Kidney (tissue), 14 donors: Measurements from ENCODE around the gene TTC31. TPM values are rescaled to one million over a fixed set of nuclear protein-coding genes. Genes with fewer than 3 reads are reported as not detected.
A peak's percentile ranks its signal among the peaks of the same experiment; 100 is the strongest.

Experiments
- DNase-seq, 5 donors: peaks; one replicate each; pipeline ENCODE4 v3.0.0-alpha.2; 2013 to 2020
- FAIRE-seq: peaks from 2 replicates; lab custom pipeline; 2012; peaks lifted over from hg19 to GRCh38; lab: Jason Lieb, UNC
- H3K27ac ChIP-seq, 2 donors: one replicate each; pipeline ENCODE4 v1.7.0; 2013; ENCODE audit warnings: low read depth in 2 of 2, low read length in 2 of 2, inconsistent platforms in 1 of 2
- H3K27me3 ChIP-seq: one replicate; pipeline ENCODE4 v1.7.1; 2013; ENCODE audit warnings: low read length, inconsistent platforms; ENCODE audit not compliant: control insufficient read depth, insufficient read depth
- H3K36me3 ChIP-seq, 3 donors: one replicate each; pipeline versions ENCODE4 v1.7.0 to v1.7.1; 2013; ENCODE audit warnings: low read length in 3 of 3, control low read depth in 1 of 3, inconsistent platforms in 1 of 3; ENCODE audit not compliant: insufficient read depth in 3 of 3, control insufficient read depth in 2 of 3
- H3K4me1 ChIP-seq, 3 donors: one replicate each; pipeline versions ENCODE4 v1.7.0 to v1.7.1; 2013; ENCODE audit warnings: low read length in 3 of 3, inconsistent platforms in 1 of 3, low read depth in 1 of 3; ENCODE audit not compliant: control insufficient read depth in 2 of 3, insufficient read depth in 2 of 3
- H3K4me3 ChIP-seq, 3 donors: one replicate each; pipeline versions ENCODE4 v1.7.0 to v1.8.1; 2013; ENCODE audit warnings: low read length in 3 of 3, control low read depth in 1 of 3, inconsistent platforms in 1 of 3
- H3K9ac ChIP-seq, 3 donors: one replicate each; pipeline versions ENCODE4 v1.7.0 to v1.7.1; 2013; ENCODE audit warnings: low read length in 3 of 3, control low read depth in 1 of 3, inconsistent platforms in 1 of 3
- H3K9me3 ChIP-seq, 3 donors: one replicate each; pipeline versions ENCODE4 v1.7.0 to v1.7.1; 2013; ENCODE audit warnings: low read length in 3 of 3, control low read depth in 1 of 3, inconsistent platforms in 1 of 3; ENCODE audit not compliant: control insufficient read depth in 2 of 3, insufficient read depth in 1 of 3
- intact Hi-C: fragments of 100-400 bp; cut with DNase I; formaldehyde crosslinking; loops from one replicate; pipeline ENCODE4 v1.11.1; 2022
- polyA plus RNA-seq: library from polyadenylated mRNA; stranded (reverse); fragments of 350-450 nt; fragmentation: Illumina TruSeq; extraction: RNeasy Lipid Tissue Mini Kit (QIAGEN cat#74804); gene quantifications from one replicate; pipeline ENCODE4 v1.2.3, GENCODE V29; 2014; ENCODE audit warnings: low read depth, low replicate concordance; ENCODE audit not compliant: insufficient read depth
- total RNA-seq: library from RNA; stranded (reverse); fragmentation: NEBNext Ultra II Directional; extraction: Animal tissue kit (Norgen Biotek cat#: 25700); gene quantifications from one replicate; pipeline ENCODE4 v1.2.1, GENCODE V29; 2021
- TF ChIP-seq, protein P1 (sequence below): IDR thresholded peaks from 3 replicates; pipeline ENCODE4 v1.5.1; 2012; ENCODE audit warnings: mild to moderate bottlenecking, moderate library complexity, borderline replicate concordance; ENCODE audit not compliant: insufficient read depth; ENCODE audit errors: extremely low read depth
- donor health status: control.
- donor health status: control.
- donor health status: control.
- donor health status: control.
- donor health status: control.
- donor health status: DM: yes; HTN: yes; CAD: no.
- donor health status: Normal renal cell carcinoma (clear cell type).

Gene TTC31
- total and polyA plus RNA-seq, 2 donors from 2014 or later: 11.5 to 29.1 TPM

DNA sequence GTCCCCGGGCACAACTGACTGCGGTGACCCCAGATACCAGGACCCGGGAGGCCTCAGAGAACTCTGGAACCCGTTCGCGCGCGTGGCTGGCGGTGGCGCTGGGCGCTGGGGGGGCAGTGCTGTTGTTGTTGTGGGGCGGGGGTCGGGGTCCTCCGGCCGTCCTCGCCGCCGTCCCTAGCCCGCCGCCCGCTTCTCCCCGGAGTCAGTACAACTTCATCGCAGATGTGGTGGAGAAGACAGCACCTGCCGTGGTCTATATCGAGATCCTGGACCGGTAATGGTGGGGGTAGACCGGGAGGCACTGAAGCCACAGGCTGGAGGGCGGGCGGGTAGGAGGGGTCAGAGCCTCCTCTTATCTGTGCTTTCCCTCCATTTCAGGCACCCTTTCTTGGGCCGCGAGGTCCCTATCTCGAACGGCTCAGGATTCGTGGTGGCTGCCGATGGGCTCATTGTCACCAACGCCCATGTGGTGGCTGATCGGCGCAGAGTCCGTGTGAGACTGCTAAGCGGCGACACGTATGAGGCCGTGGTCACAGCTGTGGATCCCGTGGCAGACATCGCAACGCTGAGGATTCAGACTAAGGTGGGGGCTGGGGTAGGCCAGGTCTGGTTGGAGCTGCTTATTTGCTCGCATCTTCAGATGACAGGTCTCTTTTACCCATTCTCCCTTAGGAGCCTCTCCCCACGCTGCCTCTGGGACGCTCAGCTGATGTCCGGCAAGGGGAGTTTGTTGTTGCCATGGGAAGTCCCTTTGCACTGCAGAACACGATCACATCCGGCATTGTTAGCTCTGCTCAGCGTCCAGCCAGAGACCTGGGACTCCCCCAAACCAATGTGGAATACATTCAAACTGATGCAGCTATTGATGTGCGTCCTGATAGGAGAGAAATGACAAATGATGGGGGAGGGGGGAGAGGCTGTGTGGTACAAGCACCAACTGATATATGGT, 47.6 kb downstream of the TTC31 start:
- H3K9ac ChIP-seq: peak overlapping the region; percentile 43 to 71 (median 45)
- H3K4me3 ChIP-seq: peak overlapping the region; percentile 58 to 91 (median 66)
- H3K9me3 ChIP-seq: no peaks in the 10 kb centered on the region
- H3K27ac ChIP-seq: peak overlapping the region; percentile 69 to 79
- intact Hi-C loops: no loop called here
- peak; percentile 31 to 88 (median 59) for DNase-seq
- peaks cover 0 to 32% (median 19%) of the 10 kb centered on the region in 3 donors for H3K36me3 ChIP-seq
- no peak for FAIRE-seq
- TF ChIP-seq, protein P1, sequence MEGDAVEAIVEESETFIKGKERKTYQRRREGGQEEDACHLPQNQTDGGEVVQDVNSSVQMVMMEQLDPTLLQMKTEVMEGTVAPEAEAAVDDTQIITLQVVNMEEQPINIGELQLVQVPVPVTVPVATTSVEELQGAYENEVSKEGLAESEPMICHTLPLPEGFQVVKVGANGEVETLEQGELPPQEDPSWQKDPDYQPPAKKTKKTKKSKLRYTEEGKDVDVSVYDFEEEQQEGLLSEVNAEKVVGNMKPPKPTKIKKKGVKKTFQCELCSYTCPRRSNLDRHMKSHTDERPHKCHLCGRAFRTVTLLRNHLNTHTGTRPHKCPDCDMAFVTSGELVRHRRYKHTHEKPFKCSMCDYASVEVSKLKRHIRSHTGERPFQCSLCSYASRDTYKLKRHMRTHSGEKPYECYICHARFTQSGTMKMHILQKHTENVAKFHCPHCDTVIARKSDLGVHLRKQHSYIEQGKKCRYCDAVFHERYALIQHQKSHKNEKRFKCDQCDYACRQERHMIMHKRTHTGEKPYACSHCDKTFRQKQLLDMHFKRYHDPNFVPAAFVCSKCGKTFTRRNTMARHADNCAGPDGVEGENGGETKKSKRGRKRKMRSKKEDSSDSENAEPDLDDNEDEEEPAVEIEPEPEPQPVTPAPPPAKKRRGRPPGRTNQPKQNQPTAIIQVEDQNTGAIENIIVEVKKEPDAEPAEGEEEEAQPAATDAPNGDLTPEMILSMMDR: no peak
- peaks cover 4 to 16% (median 7%) of the 10 kb centered on the region in 3 donors for H3K4me1 ChIP-seq
- no peaks in the 10 kb centered on the region for H3K27me3 ChIP-seq

DNA sequence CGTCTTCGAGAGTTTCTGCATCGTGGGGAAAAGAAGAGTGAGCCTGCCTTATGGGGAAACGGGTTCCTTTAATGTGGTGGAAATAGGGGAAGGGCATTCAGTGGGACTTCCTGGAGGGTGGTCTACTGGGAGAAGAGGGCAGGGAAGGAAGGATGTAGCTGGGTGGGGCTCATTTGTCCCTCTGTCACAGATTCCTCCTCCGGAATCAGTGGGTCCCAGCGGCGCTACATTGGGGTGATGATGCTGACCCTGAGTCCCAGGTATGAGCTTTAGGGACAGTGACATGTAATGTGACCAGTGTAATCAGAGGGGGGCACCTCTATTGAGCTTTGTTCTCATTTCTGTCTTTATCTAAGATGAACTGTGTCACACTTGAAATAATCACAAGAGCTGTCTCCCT, 48.8 kb downstream of the TTC31 start:
- Histone ChIP-seq H3K27ac (no peak overlapping the region), H3K9ac (no peak overlapping the region), H3K4me1 (peaks cover 4 to 16% (median 7%) of the 10 kb centered on the region in 3 donors), H3K36me3 (peaks cover 0 to 24% (median 11%) of the 10 kb centered on the region in 3 donors), H3K4me3 (no peak overlapping the region), H3K27me3 (no peaks in the 10 kb centered on the region), H3K9me3 (no peaks in the 10 kb centered on the region)
- no peak for FAIRE-seq
- intact Hi-C loops: no loop called here
- TF ChIP-seq, protein P1: no peak
- no peak for DNase-seq

GRCh38 chr2:74532222-74532621, 49.3 kb downstream of the TTC31 start:
- H3K27me3 ChIP-seq: no peaks in the 10 kb centered on the region
- FAIRE-seq: no peak
- H3K27ac ChIP-seq: no peak overlapping the region
- TF ChIP-seq, protein P1: peak; percentile 22
- DNase-seq: peak in 1 of 5 donors; percentile 57
- no peaks in the 10 kb centered on the region for H3K9me3 ChIP-seq
- H3K4me3 ChIP-seq: no peak overlapping the region
- peaks cover 0 to 19% (median 6%) of the 10 kb centered on the region in 3 donors for H3K36me3 ChIP-seq
- no peak overlapping the region for H3K9ac ChIP-seq
- intact Hi-C loops: no loop called here
- peaks cover 4 to 16% (median 7%) of the 10 kb centered on the region in 3 donors for H3K4me1 ChIP-seq
